HK-2 (cell line): ENCODE measurements around the gene NOTUM.

Experiments used
- DNase-seq: peaks from one replicate; pipeline ENCODE4 v3.0.0-alpha.2; 2018; ENCODE audit not compliant: unreplicated experiment

NOTUM gene

DNA sequence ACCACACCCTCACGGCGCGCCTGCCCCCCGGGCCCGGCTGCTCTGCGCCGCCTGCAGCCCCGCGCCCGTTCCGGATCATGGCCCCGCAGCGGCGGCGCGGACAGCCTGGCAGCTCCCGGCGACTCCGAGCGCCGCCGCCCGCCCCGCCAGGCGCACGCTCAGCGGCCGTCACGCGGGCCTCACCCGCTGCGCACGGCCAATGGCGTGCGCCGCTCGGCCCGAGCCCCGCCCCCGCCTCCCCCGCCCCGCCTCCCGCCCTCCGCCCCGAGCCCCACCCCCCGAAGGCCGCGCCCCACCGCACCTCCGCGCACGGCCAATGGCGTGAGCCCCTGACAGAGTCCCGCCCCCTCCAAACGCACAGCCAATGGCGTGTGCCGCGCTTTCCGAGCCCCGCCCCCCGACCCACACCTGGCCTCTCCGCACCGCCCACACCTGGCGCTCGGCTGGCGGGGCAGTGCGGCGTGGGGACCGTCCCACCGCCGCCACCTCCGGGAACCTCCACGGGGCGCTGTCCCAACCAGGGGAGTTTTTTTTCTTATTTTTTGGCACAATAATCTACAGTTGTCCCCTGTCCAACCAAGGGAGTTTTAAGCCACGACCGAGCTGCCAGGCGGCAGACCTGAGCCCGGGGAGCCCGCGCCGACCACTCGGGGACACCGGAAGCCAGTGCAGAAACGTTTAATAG, 49.6 kb downstream of the NOTUM start, which contains the start of gene PCYT2:
TSS of gene PCYT2 (minus strand) at position 123 of the 685 bp plus-strand sequence. CDS start at position 79, 44 bp downstream.
- DNase-seq = peak; percentile 95

DNA sequence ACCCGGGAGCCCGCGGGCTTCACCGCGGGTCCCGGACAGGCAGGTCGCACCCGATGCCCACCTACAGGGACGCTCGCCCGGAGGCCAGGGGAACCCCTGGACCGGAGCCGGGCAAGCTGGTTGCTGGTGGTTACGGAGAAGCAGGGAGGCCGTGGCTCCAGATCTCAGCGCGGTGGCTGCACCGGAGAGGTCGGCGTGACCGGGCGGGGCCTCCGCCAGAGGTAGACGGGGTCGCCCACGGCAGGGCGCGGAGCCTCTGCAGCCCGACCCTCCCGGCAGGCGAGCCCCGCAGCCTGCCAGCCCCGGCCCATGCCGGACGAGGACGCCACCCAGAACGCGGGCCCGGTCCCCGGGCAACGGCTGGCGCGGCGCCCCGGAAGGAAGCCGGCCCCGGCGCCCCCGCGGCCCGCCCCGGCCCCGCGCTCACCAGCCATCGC, 50.1 kb downstream of the NOTUM start:
- no peak for DNase-seq

DNA sequence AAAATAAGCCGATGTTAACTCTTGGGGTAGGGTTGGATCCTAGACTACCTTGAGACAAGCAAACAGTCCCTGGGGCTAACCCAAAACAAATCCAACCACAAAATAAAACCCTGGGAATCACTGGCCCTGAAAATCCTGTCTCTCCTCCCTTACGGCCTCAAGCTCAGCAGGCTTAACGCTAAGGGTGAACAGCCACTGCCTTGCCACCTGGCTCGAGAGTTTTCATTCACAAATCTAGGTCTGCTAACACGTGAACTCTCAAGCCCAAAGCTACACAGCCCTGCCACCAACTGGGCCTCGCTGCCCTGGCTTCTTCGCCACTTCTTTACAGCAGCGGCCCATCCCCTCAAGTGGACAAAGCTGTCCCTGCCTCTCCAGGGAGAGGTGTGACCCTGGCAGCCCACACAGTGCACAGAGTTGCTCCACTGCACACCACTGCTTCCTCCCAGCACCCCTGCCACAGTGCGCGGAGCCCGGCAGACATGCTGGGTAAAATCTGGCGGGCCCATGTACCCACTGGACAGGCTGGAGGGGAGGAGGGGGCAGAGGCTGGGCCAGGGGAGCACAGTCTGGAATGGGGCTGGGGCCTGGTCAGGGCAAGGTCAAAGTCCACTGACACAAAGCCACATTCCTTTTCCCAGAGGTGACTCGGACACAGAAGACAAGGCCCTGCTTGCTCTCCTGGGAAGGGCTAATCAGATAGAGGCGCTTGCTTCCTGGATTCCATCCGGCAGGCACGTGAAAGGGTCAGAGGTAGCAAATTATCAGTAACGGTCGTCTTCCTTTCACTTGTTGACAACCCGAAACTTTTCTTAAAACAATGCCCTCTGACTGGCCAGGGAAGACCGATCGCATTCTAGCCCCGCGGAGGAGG, 50.8 kb downstream of the NOTUM start:
- DNase-seq = peak; percentile 51

DNA sequence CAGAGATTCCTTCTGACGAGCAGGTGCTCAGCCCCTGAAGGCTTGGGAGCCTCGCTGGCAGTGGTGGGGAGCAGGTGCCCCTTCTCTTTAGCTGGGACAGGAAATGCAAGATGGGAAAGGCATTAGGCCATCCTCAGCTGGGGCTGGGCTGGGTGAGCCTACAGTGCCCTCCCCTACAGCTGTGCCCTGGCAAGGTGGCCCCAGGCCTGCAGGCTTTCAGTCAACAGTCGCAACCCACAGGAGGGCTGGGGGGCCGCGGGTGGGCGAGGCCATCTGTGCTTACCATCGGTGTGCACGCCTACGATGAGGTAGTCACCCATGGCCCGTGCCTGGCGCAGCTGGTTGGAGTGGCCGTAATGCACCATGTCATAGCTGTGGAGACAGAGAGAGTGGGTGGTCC, 51.8 kb downstream of the NOTUM start:
- no peak for DNase-seq

DNA sequence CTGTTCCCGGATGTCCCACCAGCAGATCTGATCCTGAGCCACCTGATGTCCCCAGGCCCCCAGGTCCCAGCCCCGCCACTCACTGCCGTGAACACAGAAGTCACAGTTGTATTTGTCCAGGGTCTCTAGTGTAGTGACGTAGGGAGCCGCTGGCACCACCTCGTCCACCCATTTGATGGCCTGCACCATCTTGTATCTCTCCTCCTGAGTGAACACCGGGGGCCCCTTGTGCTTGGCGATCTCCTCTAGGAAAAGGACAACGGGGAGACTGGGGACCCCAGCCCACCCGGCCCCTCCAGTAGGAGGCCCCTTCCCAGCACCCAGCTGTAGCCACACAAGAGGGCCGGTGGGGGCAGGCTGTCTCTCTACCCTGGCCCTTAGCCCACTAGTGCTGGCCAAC, 52.2 kb downstream of the NOTUM start:
- DNase-seq = no peak

DNA sequence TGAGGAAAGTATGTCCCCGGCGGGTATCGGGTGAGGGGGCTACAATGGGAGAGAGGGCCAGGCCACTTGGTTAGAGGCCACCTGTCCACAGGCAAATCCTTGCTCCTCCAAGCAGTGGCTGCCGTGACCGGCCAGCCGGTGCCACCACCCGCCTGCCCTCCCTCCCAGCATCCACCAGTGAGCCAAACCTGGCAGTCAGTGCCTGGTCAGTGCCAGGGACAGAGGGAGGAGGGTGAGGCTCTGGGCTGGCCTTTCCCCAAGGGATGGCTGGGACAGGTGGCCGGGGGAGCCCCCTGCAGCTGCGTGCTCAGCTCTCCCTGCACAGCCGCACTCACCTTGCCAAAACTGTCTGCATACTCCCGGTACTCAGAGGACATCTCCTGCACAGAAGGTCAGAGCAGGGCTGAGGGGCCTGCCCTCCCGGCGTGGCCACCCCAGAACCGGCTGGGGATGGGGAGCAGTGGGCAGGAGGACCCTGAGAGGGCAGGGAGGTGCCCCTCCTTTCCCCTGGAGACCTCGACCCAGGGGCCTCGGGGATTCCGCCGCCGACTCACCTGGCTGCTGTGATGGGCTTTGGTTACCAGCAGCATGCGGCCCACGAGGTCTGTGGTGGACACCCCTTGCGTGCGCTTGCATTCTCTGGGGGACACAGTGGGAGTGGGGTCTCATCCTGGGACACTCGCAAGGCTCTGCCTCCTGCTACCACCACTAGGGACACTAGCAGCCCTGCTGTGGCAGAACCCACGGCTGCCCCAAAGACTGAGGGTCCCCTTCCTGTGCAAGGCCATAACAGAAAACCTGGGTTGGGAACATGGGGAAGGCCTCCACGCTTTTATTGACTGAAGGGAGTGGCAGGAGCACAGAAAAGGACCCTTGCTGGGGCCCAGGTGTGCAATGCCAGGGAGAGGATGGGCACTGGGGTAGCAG, 53.5 kb downstream of the NOTUM start:
- no peak for DNase-seq

DNA sequence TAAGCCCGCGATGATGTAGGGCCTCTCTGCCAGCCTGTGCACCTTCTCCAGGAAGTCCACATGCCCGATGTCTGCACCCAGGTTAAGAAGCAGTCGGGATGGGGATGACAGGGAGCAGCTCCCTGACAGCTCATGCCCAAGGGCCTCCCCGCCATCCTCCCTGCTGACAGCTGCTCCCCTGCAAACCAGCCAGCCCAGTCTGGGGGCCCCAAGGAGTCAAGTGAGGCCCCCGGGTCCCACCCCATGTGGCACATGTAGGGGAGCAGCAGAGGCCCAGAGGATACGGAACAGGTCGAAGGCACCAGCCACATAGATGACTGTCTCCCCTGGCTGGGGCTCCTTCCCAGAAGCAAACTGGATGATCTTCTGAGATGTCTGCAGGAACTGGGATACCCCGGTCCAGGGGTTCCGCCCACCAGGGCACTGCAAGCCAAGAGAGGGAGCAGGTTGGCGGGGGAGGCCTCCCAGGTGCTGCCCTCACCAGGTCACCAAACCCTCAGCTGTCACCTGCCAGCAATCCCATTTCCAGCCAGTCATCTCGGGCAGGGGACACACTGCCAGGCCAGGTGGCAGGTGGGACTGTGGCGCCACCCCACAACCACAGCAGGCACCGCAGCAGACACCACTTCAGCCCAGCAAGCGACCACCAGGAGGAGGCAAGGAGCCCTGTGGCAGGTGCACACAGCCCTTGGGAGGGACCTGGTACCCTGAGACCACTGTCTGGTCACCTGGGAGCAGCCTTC, 54.3 kb downstream of the NOTUM start:
- DNase-seq = no peak

DNA sequence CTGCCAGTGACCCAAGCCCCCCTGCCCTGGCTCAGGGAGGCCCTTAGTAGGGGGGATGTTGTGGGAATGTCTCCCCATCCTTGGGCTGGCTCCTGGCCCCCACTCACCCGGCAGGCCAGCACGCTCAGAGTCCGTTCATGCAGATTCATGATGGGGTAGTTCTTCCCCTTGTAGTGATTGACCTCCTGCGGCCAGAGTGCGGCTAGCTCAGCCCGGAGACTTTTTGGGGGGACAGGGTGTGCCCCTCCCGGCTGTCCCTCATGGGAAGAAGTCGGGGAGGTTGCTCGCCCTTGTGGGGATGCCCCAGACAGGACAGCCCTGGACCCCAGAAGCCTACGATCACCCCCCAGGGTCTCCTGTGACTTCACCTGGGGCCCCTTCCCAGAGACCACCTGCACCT, 55.0 kb downstream of the NOTUM start:
- no peak for DNase-seq

DNA sequence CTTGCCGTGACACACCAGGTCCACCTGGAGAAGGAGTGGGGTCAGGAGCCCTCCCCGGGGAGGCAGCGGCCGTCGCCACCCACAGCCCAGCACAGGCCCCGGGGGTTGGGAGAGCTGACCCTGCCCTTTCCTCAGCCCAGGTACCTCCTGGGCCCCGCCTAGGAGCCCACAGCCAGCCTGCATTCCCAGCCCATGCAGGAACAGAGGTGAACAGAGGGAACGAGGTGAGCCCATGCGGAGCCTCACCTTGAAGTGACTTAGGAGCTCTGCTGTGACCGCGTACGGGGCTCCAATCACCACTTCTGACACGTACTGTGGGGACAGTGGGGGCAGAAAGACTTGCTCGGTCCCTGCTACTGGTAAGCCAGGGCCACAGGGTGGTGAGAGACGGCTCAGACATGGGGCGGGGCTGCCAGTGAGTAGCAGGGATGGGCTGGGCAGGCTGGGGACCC, 55.5 kb downstream of the NOTUM start:
- DNase-seq = no peak

DNA sequence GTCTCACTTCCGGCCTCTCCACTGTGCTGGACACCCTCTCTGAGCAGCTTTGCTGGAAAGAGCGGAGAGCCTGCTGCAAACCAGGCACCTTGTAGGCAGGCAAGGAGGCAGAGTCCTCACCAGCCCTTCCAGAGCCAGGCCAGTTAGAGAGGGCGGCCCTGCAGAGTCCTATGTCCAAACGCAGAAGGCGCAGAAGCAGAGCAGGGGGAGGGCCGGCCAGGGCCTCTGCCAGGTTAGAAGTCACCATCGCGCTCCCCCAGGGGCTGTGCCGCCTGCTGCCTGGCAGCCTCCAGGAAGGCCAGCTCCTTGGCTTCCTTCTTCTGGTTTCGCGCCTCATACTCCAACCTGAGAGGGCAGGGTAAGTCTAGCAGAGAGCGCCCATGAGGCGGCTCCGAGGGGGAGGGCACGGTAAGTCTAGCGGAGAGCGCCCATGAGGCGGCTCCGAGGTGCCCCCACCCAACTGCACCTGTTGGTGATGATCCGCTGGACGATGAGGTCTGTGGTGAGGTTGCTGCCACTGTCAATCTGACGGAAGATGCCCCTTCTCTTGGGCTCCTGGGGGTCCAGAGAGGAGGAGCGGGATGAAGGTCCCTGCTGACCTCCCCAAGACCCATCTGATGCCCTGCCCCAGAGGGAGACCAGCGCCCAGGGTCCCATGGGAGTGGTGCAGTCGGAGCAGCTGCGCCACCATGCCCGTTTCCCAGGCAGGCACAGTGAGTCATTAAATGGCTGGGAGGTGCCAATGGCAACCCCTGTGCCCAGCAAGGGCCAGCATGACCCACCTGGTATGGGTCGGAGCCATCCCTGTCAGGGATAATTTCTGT, 56.2 kb downstream of the NOTUM start:
- no peak for DNase-seq

DNA sequence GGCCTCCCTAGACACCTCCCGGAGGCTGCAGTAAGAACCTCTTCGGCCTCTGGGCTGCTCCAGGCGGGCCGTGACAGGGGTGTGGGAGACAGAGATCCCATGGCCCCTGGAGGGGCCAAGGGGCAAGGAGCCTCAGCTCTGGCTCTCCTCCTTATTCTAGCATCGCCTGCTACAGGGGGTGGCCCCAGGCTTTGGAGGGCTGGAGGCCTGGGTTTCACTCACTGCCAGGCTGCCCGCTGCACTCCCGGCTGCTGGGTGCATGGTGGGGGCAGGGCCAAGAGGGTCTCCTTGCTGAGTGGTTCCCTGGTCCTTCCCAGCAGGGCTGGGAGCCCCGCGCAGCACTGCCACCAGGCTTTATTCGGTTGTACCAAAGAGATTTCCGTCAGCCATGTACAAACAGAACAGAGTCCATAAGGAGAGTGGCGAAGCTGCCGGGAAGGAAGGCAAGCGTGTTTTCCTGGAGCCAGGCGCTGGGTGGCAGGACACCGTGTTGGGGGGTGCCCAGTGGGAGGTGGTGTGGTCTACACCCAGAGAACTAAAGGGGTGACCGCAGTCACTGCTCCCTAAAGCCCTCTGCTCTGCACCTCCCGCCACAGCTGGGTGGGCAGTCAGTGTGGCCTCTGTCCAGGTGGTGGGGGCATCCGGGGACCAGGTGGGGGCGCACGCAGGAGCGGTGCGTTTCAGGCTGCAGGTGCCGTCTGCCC, 56.9 kb downstream of the NOTUM start:
- no peak for DNase-seq

DNA sequence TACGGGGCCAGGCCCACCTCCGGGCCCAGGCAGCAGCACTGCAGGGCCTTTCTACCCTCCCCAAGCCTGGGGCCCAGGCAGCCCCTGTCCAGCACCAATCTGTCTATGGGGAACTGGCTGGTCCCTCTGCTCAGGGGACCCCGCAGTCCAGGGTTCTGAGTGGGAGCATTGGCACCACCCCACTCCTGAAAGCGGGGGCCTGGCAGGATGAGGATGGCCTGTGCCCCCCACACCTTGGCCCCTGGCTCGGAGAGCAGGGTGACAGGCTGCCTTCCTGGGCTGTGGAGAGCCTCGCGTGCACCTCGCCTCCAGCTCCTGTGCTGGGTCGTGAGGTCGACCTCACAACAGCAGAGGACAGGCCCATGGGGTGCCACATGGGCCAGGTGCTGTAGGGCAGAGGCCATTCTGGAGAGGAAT, 57.6 kb downstream of the NOTUM start:
- DNase-seq = no peak

DNA sequence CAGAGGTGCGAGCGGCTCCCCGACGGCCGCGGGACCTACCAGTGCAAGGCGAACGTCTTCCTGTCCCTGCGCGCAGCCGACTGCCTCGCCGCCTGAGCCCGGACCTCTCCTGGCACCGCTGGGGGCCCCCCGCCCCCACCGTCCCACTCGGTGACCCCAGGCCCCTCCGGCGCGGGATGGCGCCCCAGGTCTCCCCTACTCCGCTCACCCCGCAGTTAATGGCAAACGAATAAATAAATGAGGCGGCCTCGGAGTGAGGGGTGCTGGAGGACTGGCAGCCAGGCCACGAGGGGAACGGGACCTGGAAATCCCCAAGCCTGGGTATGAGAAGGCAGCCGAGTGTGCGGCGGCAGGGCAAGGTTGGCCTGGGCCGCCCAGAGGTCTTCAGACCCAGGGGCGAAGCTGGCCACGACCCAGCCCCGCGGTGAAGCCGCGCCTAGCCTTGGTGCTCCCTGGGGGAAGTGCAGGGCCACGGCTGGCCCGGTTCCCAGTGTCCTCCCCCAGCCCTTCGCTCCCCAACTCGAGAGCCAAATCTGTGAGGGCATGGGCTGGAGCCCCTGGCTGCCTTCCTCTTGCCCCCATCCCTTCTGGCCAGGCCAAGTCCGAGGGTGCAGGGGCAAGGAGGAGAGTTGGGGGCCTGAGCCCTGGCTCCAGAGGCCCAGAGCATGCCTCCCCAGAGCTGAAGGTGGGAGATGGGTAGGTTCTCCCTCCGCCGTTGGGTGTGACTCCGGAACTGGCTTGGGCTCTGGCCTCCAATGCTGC, 58.2 kb downstream of the NOTUM start:
- DNase-seq = no peak
